AG09319 (cell line): Measurements from ENCODE around the gene LRBA.

Experiments used
- DNase-seq: peaks from one replicate; pipeline ENCODE4 v3.0.0-alpha.2; 2010; ENCODE audit warnings: low read depth; ENCODE audit errors: extremely low read depth
- TF ChIP-seq, protein P1 (sequence below): IDR thresholded peaks from 2 replicates; pipeline ENCODE4 v1.5.1; 2011; ENCODE audit warnings: low read depth, mild to moderate bottlenecking, inconsistent platforms, low read length, moderate library complexity

LRBA gene

GRCh38 chr4:150889306-150889705 lies 125.8 kb downstream of the LRBA start:
- TF ChIP-seq, protein P1, sequence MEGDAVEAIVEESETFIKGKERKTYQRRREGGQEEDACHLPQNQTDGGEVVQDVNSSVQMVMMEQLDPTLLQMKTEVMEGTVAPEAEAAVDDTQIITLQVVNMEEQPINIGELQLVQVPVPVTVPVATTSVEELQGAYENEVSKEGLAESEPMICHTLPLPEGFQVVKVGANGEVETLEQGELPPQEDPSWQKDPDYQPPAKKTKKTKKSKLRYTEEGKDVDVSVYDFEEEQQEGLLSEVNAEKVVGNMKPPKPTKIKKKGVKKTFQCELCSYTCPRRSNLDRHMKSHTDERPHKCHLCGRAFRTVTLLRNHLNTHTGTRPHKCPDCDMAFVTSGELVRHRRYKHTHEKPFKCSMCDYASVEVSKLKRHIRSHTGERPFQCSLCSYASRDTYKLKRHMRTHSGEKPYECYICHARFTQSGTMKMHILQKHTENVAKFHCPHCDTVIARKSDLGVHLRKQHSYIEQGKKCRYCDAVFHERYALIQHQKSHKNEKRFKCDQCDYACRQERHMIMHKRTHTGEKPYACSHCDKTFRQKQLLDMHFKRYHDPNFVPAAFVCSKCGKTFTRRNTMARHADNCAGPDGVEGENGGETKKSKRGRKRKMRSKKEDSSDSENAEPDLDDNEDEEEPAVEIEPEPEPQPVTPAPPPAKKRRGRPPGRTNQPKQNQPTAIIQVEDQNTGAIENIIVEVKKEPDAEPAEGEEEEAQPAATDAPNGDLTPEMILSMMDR, result no peak
- no peak for DNase-seq

DNA sequence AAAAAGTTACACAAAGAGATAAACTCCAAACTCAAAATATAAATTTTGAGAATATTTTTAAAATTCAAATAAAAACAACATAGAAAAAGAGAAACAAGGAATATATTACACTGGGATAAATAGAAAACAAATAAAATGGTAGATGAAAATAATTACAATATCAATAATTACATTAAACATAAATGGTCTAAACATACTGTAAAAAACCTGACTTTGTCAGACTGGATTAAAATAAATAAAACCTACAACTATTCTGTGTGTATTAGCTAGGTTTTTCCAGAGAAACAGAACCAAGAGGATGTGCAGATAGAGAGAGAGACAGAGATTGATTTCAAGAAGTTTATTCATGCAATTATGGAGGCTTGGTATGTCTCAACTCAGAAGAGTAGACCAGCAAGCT lies 126.5 kb downstream of the LRBA start:
- TF ChIP-seq, protein P1, result no peak
- DNase-seq, result no peak

DNA sequence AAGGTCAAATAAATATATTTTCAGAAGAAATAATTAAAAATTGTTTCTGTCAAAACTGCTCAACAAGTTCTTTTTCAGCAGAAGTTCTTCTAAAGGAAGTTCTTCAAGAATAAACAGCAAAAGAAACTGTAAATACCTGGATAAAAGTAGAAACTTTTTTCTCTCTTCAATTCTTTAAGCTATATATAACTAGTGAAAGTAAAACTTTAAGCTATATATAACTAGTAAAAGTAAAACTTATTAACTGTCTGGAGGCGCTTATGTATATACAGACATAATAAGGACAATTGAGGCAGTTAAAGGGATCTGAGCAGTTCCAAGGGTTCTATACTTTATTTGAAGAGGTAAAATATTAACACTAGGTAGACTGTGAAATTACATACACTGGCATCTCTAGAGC lies 126.9 kb downstream of the LRBA start:
- TF ChIP-seq, protein P1, result no peak
- no peak for DNase-seq

DNA sequence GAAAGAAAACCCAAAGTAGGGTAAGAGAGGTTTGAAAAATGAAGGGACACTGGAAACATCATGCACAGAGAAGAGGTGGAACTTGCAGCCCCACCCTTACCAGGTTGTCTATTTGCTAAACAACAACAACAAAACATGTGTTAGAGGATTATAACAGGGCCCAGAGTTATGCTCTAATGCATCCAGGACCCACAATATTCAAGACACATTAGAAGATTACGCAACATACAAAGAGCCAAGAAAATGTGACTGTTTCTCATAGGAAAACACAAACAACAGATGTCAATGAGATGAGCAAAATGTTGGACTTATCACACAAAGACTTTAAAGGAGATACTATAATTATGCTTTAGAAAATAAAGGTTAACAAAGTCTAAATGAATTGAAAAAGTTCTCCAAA lies 128.5 kb downstream of the LRBA start:
- TF ChIP-seq, protein P1, result no peak
- no peak for DNase-seq

DNA sequence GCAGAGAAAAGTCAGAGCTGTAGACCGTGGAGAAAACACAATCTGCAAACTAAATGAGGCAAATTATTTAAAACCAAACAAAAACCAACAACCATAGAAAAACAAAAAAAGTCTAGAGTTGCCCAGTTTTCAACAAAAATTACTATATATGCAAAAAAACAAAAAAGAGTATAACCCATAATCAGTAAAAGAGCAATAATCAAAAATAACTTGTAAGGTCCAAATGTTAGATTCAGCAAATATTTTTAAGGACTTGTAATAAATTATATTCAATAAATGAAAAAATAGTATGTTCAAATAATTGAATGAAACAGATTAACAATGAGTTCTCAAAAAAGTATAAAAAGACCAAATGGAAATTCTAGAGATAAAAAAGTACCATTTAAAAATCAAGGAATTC lies 130.5 kb downstream of the LRBA start:
- TF ChIP-seq, protein P1, result no peak
- DNase-seq, result no peak

- TF ChIP-seq, protein P1, result no peak
- no peak for DNase-seq
Measured at GRCh38 chr4:150875367-150875766, 139.7 kb downstream of the LRBA start.

- no peak for DNase-seq
- TF ChIP-seq, protein P1, result no peak
Measured at GRCh38 chr4:150874338-150875226, 140.5 kb downstream of the LRBA start.
